Hepatocyte (in vitro differentiated cells): Measurements from ENCODE around the gene SLC9A4. TPM values are rescaled to one million over a fixed set of nuclear protein-coding genes. Genes with fewer than 3 reads are reported as not detected.

Source experiments
- DNase-seq: peaks from one replicate; pipeline ENCODE4 v3.0.0-alpha.2; 2016; ENCODE audit warnings: low spot score
- H2AFZ ChIP-seq: fragments of 200-600 bp; sonication (generic); 2 replicates; pipeline ENCODE4 v1.6.0; 2016; ENCODE audit warnings: antibody characterized with exemption, mild to moderate bottlenecking
- H3K27ac ChIP-seq: fragments of 200-600 bp; sonication (generic); 2 replicates; pipeline ENCODE4 v1.5.1; 2016; ENCODE audit warnings: mild to moderate bottlenecking
- H3K27me3 ChIP-seq: fragments of 200-600 bp; sonication (generic); 2 replicates; pipeline ENCODE4 v1.6.1; 2016
- H3K36me3 ChIP-seq: fragments of 200-600 bp; sonication (generic); replicated peaks from 2 replicates; pipeline ENCODE4 v1.5.1; 2016; ENCODE audit warnings: low read depth; ENCODE audit not compliant: insufficient read depth
- H3K4me1 ChIP-seq: fragments of 200-600 bp; sonication (generic); 2 replicates; pipeline ENCODE4 v1.5.1; 2016; ENCODE audit warnings: mild to moderate bottlenecking, moderate library complexity; ENCODE audit not compliant: insufficient read depth
- H3K4me2 ChIP-seq: fragments of 200-600 bp; sonication (generic); 2 replicates; pipeline ENCODE4 v1.6.0; 2016
- H3K4me3 ChIP-seq: fragments of 200-600 bp; sonication (generic); 2 replicates; pipeline ENCODE4 v1.5.1; 2016; ENCODE audit warnings: mild to moderate bottlenecking
- H3K79me2 ChIP-seq: fragments of 200-600 bp; sonication (generic); 2 replicates; pipeline ENCODE4 v1.6.0; 2017; ENCODE audit warnings: mild to moderate bottlenecking
- H3K9me2 ChIP-seq: fragments of 200-600 bp; sonication (generic); replicated peaks from 2 replicates; pipeline ENCODE4 v1.6.0; 2017; ENCODE audit warnings: mild to moderate bottlenecking; ENCODE audit not compliant: insufficient read depth
- H3K9me3 ChIP-seq: fragments of 200-600 bp; sonication (generic); 2 replicates; pipeline ENCODE4 v1.5.1; 2016; ENCODE audit warnings: low read depth, mild to moderate bottlenecking
- H4K20me1 ChIP-seq: fragments of 200-600 bp; sonication (generic); 2 replicates; pipeline ENCODE4 v1.6.0; 2016; ENCODE audit warnings: mild to moderate bottlenecking; ENCODE audit not compliant: insufficient read depth, poor library complexity, severe bottlenecking
- EZH2 ChIP-seq: fragments of 200-600 bp; sonication (generic); IDR thresholded peaks from 2 replicates; pipeline ENCODE4 v1.6.1; 2016; ENCODE audit warnings: antibody characterized with exemption, mild to moderate bottlenecking, borderline replicate concordance
- EZH2phosphoT487 ChIP-seq: fragments of 200-600 bp; sonication (generic); IDR thresholded peaks from one replicate; pipeline ENCODE4 v1.6.1; 2018; ENCODE audit warnings: antibody characterized with exemption, mild to moderate bottlenecking, low read depth, moderate library complexity; ENCODE audit not compliant: unreplicated experiment, severe bottlenecking
- WGBS: methylation state at CpG from one replicate; pipeline ENCODE4 v1.1.6; 2016; ENCODE audit warnings: low lambda C conversion rate; ENCODE audit errors: missing lambda C conversion rate; 5-methylcytosine and 5-hydroxymethylcytosine counted together
- polyA plus RNA-seq: library from polyadenylated mRNA; unstranded; fragments of >200 nt; fragmentation: Nextera tagmentation; extraction: Ambion mirVana; gene quantifications from 2 replicates; pipeline ENCODE4 v1.2.1, GENCODE V29; 2016
- total RNA-seq: library from RNA; depleted of rRNA; stranded (reverse); fragments of >200 nt; gene quantifications from 2 replicates; pipeline ENCODE4 v1.2.3, GENCODE V29; 2014
- TF ChIP-seq, protein P1 (sequence below): fragments of 200-600 bp; sonication (generic); IDR thresholded peaks from 2 replicates; pipeline ENCODE4 v1.5.1; 2016; ENCODE audit warnings: antibody characterized with exemption, mild to moderate bottlenecking; ENCODE audit not compliant: poor library complexity

SLC9A4 gene
- total and polyA plus RNA-seq, 2 experiments from 2014 or later: 0.80 to 1.6 TPM

DNA sequence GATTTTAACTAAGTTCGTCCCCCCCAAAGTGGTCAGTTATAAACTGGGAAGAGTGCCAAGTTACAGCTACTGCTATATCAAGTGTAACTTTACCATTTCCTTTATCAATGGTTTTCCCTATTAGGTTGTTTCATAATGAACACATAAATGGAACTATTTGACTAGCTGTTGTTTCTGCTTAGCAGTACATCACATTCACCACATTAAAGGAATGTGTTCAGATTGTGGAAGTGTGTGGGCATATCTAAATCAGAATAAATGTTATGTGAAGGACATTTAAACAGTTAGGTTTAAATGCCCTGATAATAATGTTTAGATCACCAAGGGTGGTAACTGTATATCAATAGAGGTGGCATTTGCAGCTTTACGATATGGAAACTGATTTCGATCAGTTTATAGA is 45.1 kb downstream of the SLC9A4 start:
- no peak for DNase-seq
- WGBS: 75% methylated on average over 3 of the region's 3 CpGs
- Histone ChIP-seq H3K4me2 (no peak overlapping the region), H3K4me3 (no peak overlapping the region), H3K4me1 (no peaks in the 10 kb centered on the region), H3K79me2 (no peaks in the 10 kb centered on the region), H3K27me3 (no peaks in the 10 kb centered on the region), H3K27ac (no peak overlapping the region), H4K20me1 (no peaks in the 10 kb centered on the region), H3K9me3 (no peaks in the 10 kb centered on the region), H3K9me2 (no peaks in the 10 kb centered on the region), H3K36me3 (no peaks in the 10 kb centered on the region), H2AFZ (no peak overlapping the region)
- TF ChIP-seq EZH2phosphoT487 (no peak), EZH2 (no peak)
- TF ChIP-seq, protein P1, sequence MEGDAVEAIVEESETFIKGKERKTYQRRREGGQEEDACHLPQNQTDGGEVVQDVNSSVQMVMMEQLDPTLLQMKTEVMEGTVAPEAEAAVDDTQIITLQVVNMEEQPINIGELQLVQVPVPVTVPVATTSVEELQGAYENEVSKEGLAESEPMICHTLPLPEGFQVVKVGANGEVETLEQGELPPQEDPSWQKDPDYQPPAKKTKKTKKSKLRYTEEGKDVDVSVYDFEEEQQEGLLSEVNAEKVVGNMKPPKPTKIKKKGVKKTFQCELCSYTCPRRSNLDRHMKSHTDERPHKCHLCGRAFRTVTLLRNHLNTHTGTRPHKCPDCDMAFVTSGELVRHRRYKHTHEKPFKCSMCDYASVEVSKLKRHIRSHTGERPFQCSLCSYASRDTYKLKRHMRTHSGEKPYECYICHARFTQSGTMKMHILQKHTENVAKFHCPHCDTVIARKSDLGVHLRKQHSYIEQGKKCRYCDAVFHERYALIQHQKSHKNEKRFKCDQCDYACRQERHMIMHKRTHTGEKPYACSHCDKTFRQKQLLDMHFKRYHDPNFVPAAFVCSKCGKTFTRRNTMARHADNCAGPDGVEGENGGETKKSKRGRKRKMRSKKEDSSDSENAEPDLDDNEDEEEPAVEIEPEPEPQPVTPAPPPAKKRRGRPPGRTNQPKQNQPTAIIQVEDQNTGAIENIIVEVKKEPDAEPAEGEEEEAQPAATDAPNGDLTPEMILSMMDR: no peak

DNA sequence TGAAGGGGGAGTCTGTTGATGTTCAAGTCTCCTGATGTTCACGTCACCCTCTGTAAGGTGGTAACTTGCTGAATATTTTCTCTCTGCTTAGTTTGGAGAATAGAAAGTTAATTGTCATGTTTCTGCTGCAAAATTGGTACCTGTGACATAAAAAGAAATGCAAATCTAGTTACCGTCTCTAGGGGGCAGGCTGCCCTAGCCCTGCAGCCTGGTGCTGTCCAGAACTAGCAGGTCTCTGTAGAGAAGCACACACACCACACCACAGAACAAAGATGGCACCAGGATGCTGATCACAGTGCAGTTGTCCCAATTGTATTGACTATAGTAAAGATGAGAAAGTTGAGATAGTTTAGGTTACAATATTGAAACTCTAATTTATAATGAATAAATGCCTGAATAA is 47.0 kb downstream of the SLC9A4 start:
- H3K36me3 ChIP-seq: no peaks in the 10 kb centered on the region
- H4K20me1 ChIP-seq: no peaks in the 10 kb centered on the region
- TF ChIP-seq EZH2phosphoT487: no peak
- TF ChIP-seq, protein P1: peak; percentile 45
- WGBS: 23% methylated on average over 2 of the region's 2 CpGs
- H2AFZ ChIP-seq: no peak overlapping the region
- no peaks in the 10 kb centered on the region for H3K9me2 ChIP-seq
- no peaks in the 10 kb centered on the region for H3K27me3 ChIP-seq
- H3K4me3 ChIP-seq: no peak overlapping the region
- H3K27ac ChIP-seq: no peak overlapping the region
- H3K79me2 ChIP-seq: no peaks in the 10 kb centered on the region
- H3K4me2 ChIP-seq: no peak overlapping the region
- no peaks in the 10 kb centered on the region for H3K9me3 ChIP-seq
- peak; percentile 50 for DNase-seq
- H3K4me1 ChIP-seq: no peaks in the 10 kb centered on the region

GRCh38 chr2:102520801-102521200 is 47.8 kb downstream of the SLC9A4 start:
- no peak overlapping the region for H3K27ac ChIP-seq
- no peaks in the 10 kb centered on the region for H3K79me2 ChIP-seq
- H3K9me3 ChIP-seq: no peaks in the 10 kb centered on the region
- 45% methylated on average over 1 of the region's 1 CpG for WGBS
- no peaks in the 10 kb centered on the region for H4K20me1 ChIP-seq
- no peaks in the 10 kb centered on the region for H3K36me3 ChIP-seq
- H2AFZ ChIP-seq: no peak overlapping the region
- H3K4me3 ChIP-seq: no peak overlapping the region
- no peaks in the 10 kb centered on the region for H3K27me3 ChIP-seq
- no peaks in the 10 kb centered on the region for H3K9me2 ChIP-seq
- DNase-seq: peak; percentile 16
- no peaks in the 10 kb centered on the region for H3K4me1 ChIP-seq
- TF ChIP-seq, protein P1: no peak
- no peak for TF ChIP-seq EZH2
- no peak for TF ChIP-seq EZH2phosphoT487
- H3K4me2 ChIP-seq: no peak overlapping the region

DNA sequence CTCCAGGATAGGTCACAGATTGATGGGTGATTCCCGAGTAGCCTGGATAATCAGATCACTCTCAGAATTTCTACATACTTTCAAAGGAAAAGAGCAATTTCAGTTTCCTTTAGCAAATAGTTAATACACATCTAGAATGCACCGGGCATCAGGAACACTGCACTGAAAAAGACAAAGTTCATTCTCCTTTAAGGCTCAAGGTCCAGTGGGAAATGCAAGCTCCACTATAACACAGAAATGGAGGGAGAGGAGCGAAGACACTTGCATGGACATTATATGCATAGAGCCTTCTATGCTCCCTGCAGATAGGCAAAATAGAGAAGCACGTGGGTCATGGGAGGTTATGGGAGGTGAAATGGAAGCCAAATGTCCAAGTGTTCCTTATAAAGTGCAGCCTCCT is 49.1 kb downstream of the SLC9A4 start:
- H3K4me3 ChIP-seq: no peak overlapping the region
- 72% methylated on average over 4 of the region's 4 CpGs for WGBS
- H2AFZ ChIP-seq: no peak overlapping the region
- no peaks in the 10 kb centered on the region for H3K4me1 ChIP-seq
- no peaks in the 10 kb centered on the region for H3K9me3 ChIP-seq
- H3K4me2 ChIP-seq: no peak overlapping the region
- H4K20me1 ChIP-seq: no peaks in the 10 kb centered on the region
- TF ChIP-seq EZH2phosphoT487 (no peak), EZH2 (no peak)
- TF ChIP-seq, protein P1: no peak
- DNase-seq: no peak
- no peaks in the 10 kb centered on the region for H3K36me3 ChIP-seq
- H3K9me2 ChIP-seq: no peaks in the 10 kb centered on the region
- H3K27ac ChIP-seq: no peak overlapping the region
- no peaks in the 10 kb centered on the region for H3K27me3 ChIP-seq
- H3K79me2 ChIP-seq: no peaks in the 10 kb centered on the region
